Tibial artery (tissue), 4 donors: ENCODE results near the gene ADCY9.
A peak's percentile ranks its signal among the peaks of the same experiment; 100 is the strongest.
"Not testable (repeated sequence)": the region's sequence is repeated elsewhere in the genome, so short reads cannot be mapped to it uniquely, and the experiment has no call there.

Experiments used
- DNase-seq, 2 donors: peaks; one replicate each; pipeline ENCODE4 v3.0.0-alpha.2; 2019
- H3K27ac ChIP-seq, 2 donors: fragments of 200-600 bp; sonication (generic) in 1 of 2; 1 replicate in 1 of 2; 2 replicates in 1 of 2; pipeline ENCODE4 v1.5.1; 2018 to 2019; ENCODE audit warnings: mild to moderate bottlenecking in 1 of 2
- H3K27me3 ChIP-seq, 2 donors: fragments of 200-600 bp; sonication (generic) in 1 of 2; one replicate each; pipeline versions ENCODE4 v1.5.1 to v1.6.0; 2016 to 2019
- H3K36me3 ChIP-seq, 3 donors: fragments of 200-600 bp; sonication (generic) in 2 of 3; one replicate each; pipeline ENCODE4 v1.5.1; 2016 to 2019; ENCODE audit warnings: mild to moderate bottlenecking in 2 of 3
- H3K4me1 ChIP-seq, 4 donors: fragments of 200-600 bp; sonication (generic) in 2 of 4; 1 replicate in 3 of 4; 2 replicates in 1 of 4; pipeline ENCODE4 v1.5.1; 2016 to 2019
- H3K4me3 ChIP-seq, 2 donors: fragments of 200-600 bp; sonication (generic) in 1 of 2; 1 replicate in 1 of 2; 2 replicates in 1 of 2; pipeline ENCODE4 v1.5.1; 2018 to 2019; ENCODE audit warnings: mild to moderate bottlenecking in 2 of 2
- H3K9me3 ChIP-seq, 3 donors: fragments of 200-600 bp; sonication (generic) in 1 of 3; one replicate each; pipeline ENCODE4 v1.5.1; 2016 to 2019
- intact Hi-C: fragments of 100-400 bp; cut with DNase I; formaldehyde crosslinking; loops from one replicate; pipeline ENCODE4 v1.15.0; 2023; ENCODE audit warnings: low total_unique reads
- TF ChIP-seq, protein P1 (sequence below), 2 experiments: fragments of 200-600 bp in 1 of 2; fragments of 450-650 bp in 1 of 2; IDR thresholded peaks; one replicate each; pipeline ENCODE4 v1.5.1; 2017 to 2019; ENCODE audit warnings: antibody characterized with exemption in 2 of 2, mild to moderate bottlenecking in 1 of 2, moderate library complexity in 1 of 2

The ADCY9 gene

DNA sequence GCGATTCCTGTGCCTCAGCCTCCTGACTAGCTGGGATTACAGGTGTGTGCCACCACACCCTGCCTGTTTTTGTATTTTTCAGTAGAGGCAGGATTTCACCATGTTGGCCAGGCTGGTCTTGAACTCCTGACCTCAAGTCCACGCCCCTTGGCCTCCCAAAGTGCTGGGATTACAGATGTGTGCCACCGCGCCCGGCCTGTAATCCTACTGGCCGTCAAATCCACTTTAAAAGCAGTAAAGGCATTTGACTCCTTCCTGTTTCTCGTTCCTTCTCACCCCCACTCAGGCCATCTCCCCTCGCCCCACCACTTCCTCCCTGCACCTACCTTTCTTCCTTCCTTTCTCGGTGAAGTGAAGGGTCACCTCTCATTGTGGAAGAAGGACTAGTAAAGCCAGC, 166.3 kb downstream of the ADCY9 start:
- Histone ChIP-seq H3K27ac (peak overlapping the region; percentile 90 to 91), H3K4me1 (peaks cover 0 to 68% (median 41%) of the 10 kb centered on the region in 4 donors), H3K27me3 (no peaks in the 10 kb centered on the region), H3K4me3 (peak overlapping the region; percentile 36 to 38), H3K36me3 (no peaks in the 10 kb centered on the region), H3K9me3 (no peaks in the 10 kb centered on the region)
- DNase-seq: no peak
- TF ChIP-seq, protein P1, sequence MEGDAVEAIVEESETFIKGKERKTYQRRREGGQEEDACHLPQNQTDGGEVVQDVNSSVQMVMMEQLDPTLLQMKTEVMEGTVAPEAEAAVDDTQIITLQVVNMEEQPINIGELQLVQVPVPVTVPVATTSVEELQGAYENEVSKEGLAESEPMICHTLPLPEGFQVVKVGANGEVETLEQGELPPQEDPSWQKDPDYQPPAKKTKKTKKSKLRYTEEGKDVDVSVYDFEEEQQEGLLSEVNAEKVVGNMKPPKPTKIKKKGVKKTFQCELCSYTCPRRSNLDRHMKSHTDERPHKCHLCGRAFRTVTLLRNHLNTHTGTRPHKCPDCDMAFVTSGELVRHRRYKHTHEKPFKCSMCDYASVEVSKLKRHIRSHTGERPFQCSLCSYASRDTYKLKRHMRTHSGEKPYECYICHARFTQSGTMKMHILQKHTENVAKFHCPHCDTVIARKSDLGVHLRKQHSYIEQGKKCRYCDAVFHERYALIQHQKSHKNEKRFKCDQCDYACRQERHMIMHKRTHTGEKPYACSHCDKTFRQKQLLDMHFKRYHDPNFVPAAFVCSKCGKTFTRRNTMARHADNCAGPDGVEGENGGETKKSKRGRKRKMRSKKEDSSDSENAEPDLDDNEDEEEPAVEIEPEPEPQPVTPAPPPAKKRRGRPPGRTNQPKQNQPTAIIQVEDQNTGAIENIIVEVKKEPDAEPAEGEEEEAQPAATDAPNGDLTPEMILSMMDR (IDR thresholded peaks at IDR 0.05): no peak
- intact Hi-C loops: loop anchor here (5.0 kb wide), 1 partner anchor 442 kb away; no protein-coding TSS in a partner anchor

DNA sequence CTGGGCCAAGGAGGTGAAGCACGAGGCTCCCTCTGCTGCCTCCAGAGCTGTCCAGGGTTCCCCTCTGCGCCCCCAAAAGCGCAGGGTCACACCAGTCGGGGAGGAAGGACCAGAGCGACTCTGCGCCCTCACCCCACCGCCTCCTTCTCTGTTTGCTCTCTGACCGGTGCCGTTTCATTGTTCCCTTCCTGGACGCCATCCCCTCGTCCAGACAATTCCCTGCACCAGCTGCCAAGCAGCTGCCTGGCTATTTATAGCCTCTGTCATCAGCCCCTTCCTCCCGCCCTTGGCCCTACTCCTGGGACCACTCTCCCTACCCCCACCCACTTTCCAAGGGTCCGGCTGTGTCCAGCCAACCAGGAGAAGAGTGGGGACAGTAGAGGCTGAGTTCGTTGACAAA, 167.0 kb downstream of the ADCY9 start:
- Histone ChIP-seq H3K9me3 (no peaks in the 10 kb centered on the region), H3K4me1 (peaks cover 0 to 65% (median 41%) of the 10 kb centered on the region in 4 donors), H3K36me3 (no peaks in the 10 kb centered on the region), H3K27me3 (no peaks in the 10 kb centered on the region), H3K27ac (peak overlapping the region; percentile 90 to 91), H3K4me3 (peak overlapping the region; percentile 36 to 38)
- DNase-seq: peak in 1 of 2 donors; percentile 69
- TF ChIP-seq, protein P1 (IDR thresholded peaks at IDR 0.05): no peak
- intact Hi-C loops: no loop called here

DNA sequence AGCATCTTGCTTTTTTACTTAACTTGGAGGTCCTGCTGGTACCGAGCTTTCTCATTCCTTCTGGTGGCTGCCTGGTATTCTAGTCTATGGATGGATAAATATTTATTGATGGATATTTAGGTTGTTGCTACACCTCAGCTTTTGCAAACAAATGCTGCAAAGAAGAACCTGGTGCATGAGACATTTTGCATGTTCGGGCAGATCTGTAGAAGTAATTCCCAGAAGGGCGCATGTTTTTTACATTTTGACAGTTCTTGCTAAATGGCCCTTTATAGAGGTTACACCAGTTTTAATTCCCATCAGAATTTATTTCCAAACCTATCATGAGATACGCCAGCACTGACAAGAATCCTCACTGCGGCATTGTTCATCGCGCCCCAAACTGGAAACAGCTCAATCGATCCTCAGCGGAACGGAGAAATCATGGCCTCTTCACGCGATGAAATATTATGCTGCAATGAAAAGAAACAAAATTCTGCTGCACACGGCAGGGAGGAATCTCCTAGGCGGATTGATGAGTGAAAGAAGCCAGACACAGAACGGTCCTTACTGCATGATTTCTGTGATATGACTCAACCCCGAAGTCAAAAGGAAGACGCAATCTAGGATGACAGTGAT, 167.8 kb downstream of the ADCY9 start:
- Histone ChIP-seq H3K4me1 (peaks cover 0 to 57% (median 40%) of the 10 kb centered on the region in 4 donors), H3K27me3 (no peaks in the 10 kb centered on the region), H3K9me3 (no peaks in the 10 kb centered on the region), H3K27ac (peak overlapping the region; percentile 90 to 91), H3K4me3 (no peak overlapping the region), H3K36me3 (no peaks in the 10 kb centered on the region)
- TF ChIP-seq, protein P1 (IDR thresholded peaks at IDR 0.05): no peak
- DNase-seq: peak in 1 of 2 donors; percentile 37
- intact Hi-C loops: no loop called here

DNA sequence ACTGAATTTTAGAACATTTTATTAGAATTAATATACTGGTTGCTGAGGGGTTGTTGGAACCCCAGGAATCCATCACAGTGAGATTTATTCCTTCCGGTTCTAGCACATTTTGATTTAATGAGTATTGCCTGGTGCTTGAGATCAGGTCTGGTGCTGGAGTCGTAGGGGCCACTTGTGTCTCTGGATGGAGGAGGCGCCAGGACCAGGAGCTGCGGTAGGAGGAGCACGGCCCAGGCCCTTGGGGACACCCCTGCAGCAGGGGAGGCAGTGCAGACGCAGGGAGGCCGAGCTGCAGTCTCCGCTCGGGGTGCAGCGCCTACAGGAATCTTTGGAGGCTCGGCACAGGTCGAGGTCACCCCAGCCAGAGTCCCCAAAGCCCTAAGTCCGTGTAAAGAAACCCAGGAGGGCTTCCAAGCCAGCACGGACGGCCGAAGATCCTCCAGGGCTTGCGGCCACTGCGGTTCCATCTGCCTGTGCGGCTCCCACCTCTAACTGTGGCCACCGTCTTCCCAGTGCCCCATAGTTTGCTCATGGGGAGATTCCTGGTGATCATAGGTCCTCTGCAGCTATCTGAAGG, 169.6 kb downstream of the ADCY9 start:
- H3K4me3 ChIP-seq: no peak overlapping the region
- H3K27me3 ChIP-seq: no peaks in the 10 kb centered on the region
- intact Hi-C loops: no loop called here
- no peaks in the 10 kb centered on the region for H3K9me3 ChIP-seq
- H3K4me1 ChIP-seq: peaks cover 0 to 42% (median 30%) of the 10 kb centered on the region in 4 donors
- DNase-seq: no peak
- H3K36me3 ChIP-seq: no peaks in the 10 kb centered on the region
- peak overlapping the region; percentile 59 to 72 for H3K27ac ChIP-seq
- TF ChIP-seq, protein P1 (IDR thresholded peaks at IDR 0.05): no peak

DNA sequence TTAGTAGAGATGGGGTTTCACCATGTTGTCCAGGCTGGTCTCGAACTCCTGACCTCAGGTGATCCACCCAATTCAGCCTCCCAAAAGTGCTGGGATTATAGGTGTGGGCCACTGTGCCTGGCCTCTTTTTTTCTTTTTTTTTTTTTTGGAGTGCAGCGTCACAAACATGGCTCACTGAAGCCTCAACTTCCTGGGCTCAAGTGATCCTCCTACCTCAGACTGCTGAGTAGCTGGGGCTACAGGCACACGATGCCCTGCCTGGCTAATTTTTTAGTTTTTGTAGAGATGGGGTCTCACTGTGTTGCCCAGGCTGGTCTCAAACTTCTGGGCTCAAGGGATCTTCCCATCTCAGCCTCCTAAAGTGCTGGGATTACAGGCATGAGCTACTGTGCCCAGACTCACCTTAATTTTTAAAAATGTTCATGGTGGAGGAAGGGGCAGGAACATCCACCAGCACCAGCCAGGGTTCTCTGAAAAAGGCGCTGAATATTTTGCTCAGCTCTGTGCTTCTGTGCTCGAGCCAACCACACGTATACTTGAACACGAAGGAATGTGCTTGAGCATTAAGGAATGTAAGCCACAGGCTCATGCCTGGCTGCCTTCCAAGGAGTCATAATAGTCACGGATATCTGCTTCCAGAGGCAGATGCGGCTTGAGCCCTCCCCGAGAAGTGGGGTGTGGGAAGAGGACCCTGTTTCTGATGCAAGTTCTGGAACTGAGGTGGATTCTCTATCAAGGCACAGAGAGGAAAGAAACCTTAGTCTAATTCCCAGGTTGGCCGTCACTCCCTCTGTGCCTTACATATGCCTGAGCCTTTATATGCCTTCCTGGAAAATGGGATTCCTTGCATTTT, 170.3 kb downstream of the ADCY9 start:
- no peaks in the 10 kb centered on the region for H3K36me3 ChIP-seq
- TF ChIP-seq, protein P1 (IDR thresholded peaks at IDR 0.05): no peak
- H3K9me3 ChIP-seq: no peaks in the 10 kb centered on the region
- no peak for DNase-seq
- H3K4me1 ChIP-seq: peaks cover 0 to 35% (median 28%) of the 10 kb centered on the region in 4 donors
- intact Hi-C loops: no loop called here
- H3K27me3 ChIP-seq: no peaks in the 10 kb centered on the region
- H3K4me3 ChIP-seq: no peak overlapping the region
- H3K27ac ChIP-seq: peak overlapping the region; percentile 59 to 72

DNA sequence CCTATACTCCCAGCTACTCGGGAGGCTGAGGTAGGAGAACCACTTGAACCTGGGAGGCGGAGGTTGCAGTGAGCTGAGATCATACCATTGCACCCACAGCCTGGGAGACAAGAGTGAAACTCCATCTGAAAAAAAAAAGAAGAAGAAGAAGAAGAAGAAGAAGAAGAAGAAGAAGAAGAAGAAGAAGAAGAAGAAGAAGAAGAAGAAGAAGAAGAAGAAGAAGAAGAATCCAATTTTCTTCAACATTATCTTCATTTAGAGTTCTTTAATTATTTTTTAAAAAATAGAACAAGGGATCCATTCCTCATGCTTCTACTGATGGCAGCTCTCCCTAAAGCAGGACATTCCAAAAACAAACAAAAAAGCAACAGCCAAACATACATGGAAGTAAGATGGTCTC, 171.8 kb downstream of the ADCY9 start:
- DNase-seq, H3K27me3 ChIP-seq, H3K4me3 ChIP-seq, intact Hi-C loops, H3K9me3 ChIP-seq, H3K27ac ChIP-seq, H3K36me3 ChIP-seq: not testable (repeated sequence)
- H3K4me1 ChIP-seq: peaks cover 0 to 23% (median 17%) of the 10 kb centered on the region in 4 donors

DNA sequence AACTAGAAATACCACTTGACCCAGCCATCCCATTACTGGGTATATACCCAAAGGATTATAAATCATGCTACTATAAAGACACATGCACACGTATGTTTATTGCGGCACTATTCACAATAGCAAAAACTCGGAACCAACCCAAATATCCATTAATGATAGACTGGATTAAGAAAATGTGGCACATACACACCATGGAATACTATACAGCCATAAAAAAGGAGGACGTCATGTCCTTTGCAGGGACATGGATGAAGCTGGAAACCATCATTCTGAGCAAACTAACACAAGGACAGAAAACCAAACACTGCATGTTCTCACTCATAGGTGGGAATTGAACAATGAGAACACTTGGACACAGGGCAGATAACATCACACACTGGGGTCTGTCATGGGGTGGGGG, 174.1 kb downstream of the ADCY9 start:
- peaks cover 0 to 28% (median 22%) of the 10 kb centered on the region in 4 donors for H3K4me1 ChIP-seq
- intact Hi-C loops, H3K9me3 ChIP-seq, H3K36me3 ChIP-seq, H3K27ac ChIP-seq, H3K4me3 ChIP-seq, H3K27me3 ChIP-seq, DNase-seq: not testable (repeated sequence)
